Measurements from ENCODE around the gene VCX3A. TPM values are rescaled to one million over a fixed set of nuclear protein-coding genes. Genes with fewer than 3 reads are reported as not detected.
"Not testable (repeated sequence)": the region's sequence is repeated elsewhere in the genome, so short reads cannot be mapped to it uniquely, and the experiment has no call there.

VCX3A gene
- not detected for total RNA-seq
- polyA plus RNA-seq = under 1 TPM in 1 of 2 donors, not detected in 1; 0.30 TPM

DNA sequence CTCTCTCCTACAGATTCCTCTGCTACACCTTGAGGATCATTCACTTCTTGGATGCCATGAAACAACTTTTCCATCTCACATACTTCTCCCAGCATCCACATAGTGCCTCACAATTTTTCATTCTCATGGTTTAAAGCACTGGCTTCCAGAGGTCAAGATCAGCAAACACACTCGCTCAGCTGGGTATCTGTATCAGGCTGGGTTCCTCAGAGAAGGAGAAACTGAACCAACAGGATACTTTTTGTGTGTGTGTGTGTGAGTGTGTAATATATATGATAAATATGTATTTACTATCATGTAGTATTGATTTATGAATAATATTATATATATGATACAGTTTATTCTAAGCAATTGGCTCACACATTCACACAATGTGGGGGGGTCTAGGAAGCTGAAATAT is at the start of gene VCX3A:
TSS of gene VCX3A (minus strand) at position 101 of the 400 bp plus-strand sequence. CDS start 621 bp downstream, outside the sequence.
- FAIRE-seq; intact Hi-C loops (cut with DNase I): not testable (repeated sequence)
- WGBS, 2 donors = 75 to 89% methylated on average over 1 of the region's 1 CpG

GRCh38 chrX:6574762-6575161 is 39.8 kb upstream of the VCX3A start:
- 62 to 67% methylated on average over 5 of the region's 5 CpGs for WGBS, 2 donors
- no peaks in the 10 kb centered on the region for H3K27me3 ChIP-seq
- no peak overlapping the region for H3K27ac ChIP-seq
- H3K36me3 ChIP-seq = no peaks in the 10 kb centered on the region
- DNase-seq = no peak
- intact Hi-C loops (cut with DNase I) = no loop called here
- H3K9me3 ChIP-seq = no peaks in the 10 kb centered on the region
- no peak for ATAC-seq
- TF ChIP-seq CTCF (IDR thresholded peaks at IDR 0.05) = no peak
- FAIRE-seq = no peak
- H3K4me1 ChIP-seq = no peaks in the 10 kb centered on the region
- no peak overlapping the region for H3K4me3 ChIP-seq

More for the DNA sequence above, at the start of gene VCX3A:
- not testable (repeated sequence) for H3K27ac ChIP-seq, ATAC-seq, H3K4me3 ChIP-seq, H3K36me3 ChIP-seq, DNase-seq, H3K4me1 ChIP-seq, H3K27me3 ChIP-seq, H3K9me3 ChIP-seq

- intact Hi-C loops (cut with DNase I) = no loop called here
- Histone ChIP-seq H3K9me3 (no peaks in the 10 kb centered on the region), H3K36me3 (no peaks in the 10 kb centered on the region), H3K27ac (no peak overlapping the region), H3K27me3 (no peaks in the 10 kb centered on the region), H3K4me3 (no peak overlapping the region), H3K4me1 (no peaks in the 10 kb centered on the region)
- FAIRE-seq = no peak
- no peak for DNase-seq
- WGBS, 2 donors = 62 to 64% methylated on average over 3 of the region's 3 CpGs
- ATAC-seq = no peak
- no peak for TF ChIP-seq CTCF (IDR thresholded peaks at IDR 0.05)
Measured at GRCh38 chrX:6568031-6568430, 33.1 kb upstream of the VCX3A start.

GRCh38 chrX:6558979-6559378 is 24.1 kb upstream of the VCX3A start:
- no peaks in the 10 kb centered on the region for H3K4me1 ChIP-seq
- WGBS, 2 donors = 78 to 87% methylated on average over 5 of the region's 5 CpGs
- H3K27ac ChIP-seq = no peak overlapping the region
- intact Hi-C loops (cut with DNase I) = no loop called here
- H3K27me3 ChIP-seq = no peaks in the 10 kb centered on the region
- H3K36me3 ChIP-seq = no peaks in the 10 kb centered on the region
- no peak for TF ChIP-seq CTCF (IDR thresholded peaks at IDR 0.05)
- H3K4me3 ChIP-seq = no peak overlapping the region
- no peaks in the 10 kb centered on the region for H3K9me3 ChIP-seq
- FAIRE-seq (no peak), DNase-seq (no peak), ATAC-seq (no peak)

GRCh38 chrX:6557690-6558089 is 22.8 kb upstream of the VCX3A start:
- Histone ChIP-seq H3K9me3 (no peaks in the 10 kb centered on the region), H3K27ac (no peak overlapping the region), H3K4me1 (no peaks in the 10 kb centered on the region), H3K36me3 (no peaks in the 10 kb centered on the region), H3K4me3 (no peak overlapping the region), H3K27me3 (no peaks in the 10 kb centered on the region)
- intact Hi-C loops (cut with DNase I) = no loop called here
- DNase-seq = no peak
- ATAC-seq = no peak
- TF ChIP-seq CTCF (IDR thresholded peaks at IDR 0.05) = no peak
- 64 to 66% methylated on average over 3 of the region's 3 CpGs for WGBS, 2 donors
- FAIRE-seq = no peak
